Measurements from ENCODE around the gene KHDC1. TPM values are rescaled to one million over a fixed set of nuclear protein-coding genes. Genes with fewer than 3 reads are reported as not detected.

KHDC1 gene
- total and polyA plus RNA-seq, 8 donors = 0.62 to 18.7 (median 1.8) TPM; not detected in 1

DNA sequence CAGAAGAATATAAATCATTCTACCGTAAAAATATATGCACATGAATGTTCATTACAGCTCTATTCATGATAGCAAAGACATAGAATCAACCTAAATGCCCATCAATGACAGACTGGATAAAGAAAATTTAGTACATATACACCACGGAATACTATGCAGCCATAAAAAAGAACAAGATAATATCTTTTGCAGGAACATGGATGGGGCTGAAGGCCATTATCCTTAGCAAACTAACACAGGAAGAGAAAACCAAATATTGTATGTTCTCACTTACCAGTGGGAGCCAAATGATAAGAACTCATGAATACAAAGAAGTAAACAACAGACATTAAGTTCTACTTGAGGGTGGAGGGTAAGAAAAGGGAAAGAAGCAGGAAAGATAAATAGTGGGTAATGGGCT is 46.1 kb downstream of the KHDC1 start:
- intact Hi-C loops (cut with DNase I; ENCODE audit: low total_unique reads) = no loop called here
- Histone ChIP-seq H3K27me3 (no peaks in the 10 kb centered on the region), H3K36me3 (no peaks in the 10 kb centered on the region), H3K27ac (no peak overlapping the region), H3K9me3 (no peaks in the 10 kb centered on the region), H3K4me1 (no peaks in the 10 kb centered on the region), H3K4me3 (no peak overlapping the region)
- 94 to 95% (median 95%) methylated on average over 2 of the region's 2 CpGs for WGBS, 5 donors
- TF ChIP-seq, protein P1, sequence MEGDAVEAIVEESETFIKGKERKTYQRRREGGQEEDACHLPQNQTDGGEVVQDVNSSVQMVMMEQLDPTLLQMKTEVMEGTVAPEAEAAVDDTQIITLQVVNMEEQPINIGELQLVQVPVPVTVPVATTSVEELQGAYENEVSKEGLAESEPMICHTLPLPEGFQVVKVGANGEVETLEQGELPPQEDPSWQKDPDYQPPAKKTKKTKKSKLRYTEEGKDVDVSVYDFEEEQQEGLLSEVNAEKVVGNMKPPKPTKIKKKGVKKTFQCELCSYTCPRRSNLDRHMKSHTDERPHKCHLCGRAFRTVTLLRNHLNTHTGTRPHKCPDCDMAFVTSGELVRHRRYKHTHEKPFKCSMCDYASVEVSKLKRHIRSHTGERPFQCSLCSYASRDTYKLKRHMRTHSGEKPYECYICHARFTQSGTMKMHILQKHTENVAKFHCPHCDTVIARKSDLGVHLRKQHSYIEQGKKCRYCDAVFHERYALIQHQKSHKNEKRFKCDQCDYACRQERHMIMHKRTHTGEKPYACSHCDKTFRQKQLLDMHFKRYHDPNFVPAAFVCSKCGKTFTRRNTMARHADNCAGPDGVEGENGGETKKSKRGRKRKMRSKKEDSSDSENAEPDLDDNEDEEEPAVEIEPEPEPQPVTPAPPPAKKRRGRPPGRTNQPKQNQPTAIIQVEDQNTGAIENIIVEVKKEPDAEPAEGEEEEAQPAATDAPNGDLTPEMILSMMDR (IDR thresholded peaks at IDR 0.05) = no peak
- TF ChIP-seq POLR2AphosphoS5 (IDR thresholded peaks at IDR 0.05) = no peak
- no peak for TF ChIP-seq POLR2A (IDR thresholded peaks at IDR 0.05)
- TF ChIP-seq EP300 (IDR thresholded peaks at IDR 0.05) = no peak
- no peak for DNase-seq

DNA sequence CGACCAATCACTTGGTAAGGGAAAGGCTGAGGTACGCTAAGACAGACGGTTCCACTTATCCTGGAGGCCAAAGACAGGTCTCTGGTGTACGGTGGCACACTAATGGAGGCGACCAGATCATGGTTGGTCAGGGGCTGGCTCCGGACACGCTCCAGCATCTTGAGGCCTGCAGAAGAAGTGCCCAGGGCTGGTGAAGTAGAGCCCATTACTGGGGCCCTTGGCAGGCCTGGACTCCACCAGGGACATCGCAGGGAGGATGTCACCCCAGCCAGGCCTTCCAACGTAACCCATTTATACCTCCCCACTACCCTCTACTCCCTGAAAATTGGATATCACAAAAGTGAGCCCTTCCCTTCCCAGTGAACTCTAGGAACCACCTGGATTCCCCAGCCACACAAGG is 53.9 kb downstream of the KHDC1 start:
- no peaks in the 10 kb centered on the region for H3K27me3 ChIP-seq
- DNase-seq = no peak
- no peaks in the 10 kb centered on the region for H3K36me3 ChIP-seq
- H3K4me3 ChIP-seq = no peak overlapping the region
- TF ChIP-seq EP300 (IDR thresholded peaks at IDR 0.05) = no peak
- TF ChIP-seq, protein P1 (IDR thresholded peaks at IDR 0.05) = no peak
- TF ChIP-seq POLR2AphosphoS5 (IDR thresholded peaks at IDR 0.05) = no peak
- no peak for TF ChIP-seq POLR2A (IDR thresholded peaks at IDR 0.05)
- no peaks in the 10 kb centered on the region for H3K9me3 ChIP-seq
- H3K4me1 ChIP-seq = no peaks in the 10 kb centered on the region
- intact Hi-C loops (cut with DNase I; ENCODE audit: low total_unique reads) = no loop called here
- WGBS, 5 donors = 66 to 97% (median 77%) methylated on average over 9 of the region's 9 CpGs
- no peak overlapping the region for H3K27ac ChIP-seq

DNA sequence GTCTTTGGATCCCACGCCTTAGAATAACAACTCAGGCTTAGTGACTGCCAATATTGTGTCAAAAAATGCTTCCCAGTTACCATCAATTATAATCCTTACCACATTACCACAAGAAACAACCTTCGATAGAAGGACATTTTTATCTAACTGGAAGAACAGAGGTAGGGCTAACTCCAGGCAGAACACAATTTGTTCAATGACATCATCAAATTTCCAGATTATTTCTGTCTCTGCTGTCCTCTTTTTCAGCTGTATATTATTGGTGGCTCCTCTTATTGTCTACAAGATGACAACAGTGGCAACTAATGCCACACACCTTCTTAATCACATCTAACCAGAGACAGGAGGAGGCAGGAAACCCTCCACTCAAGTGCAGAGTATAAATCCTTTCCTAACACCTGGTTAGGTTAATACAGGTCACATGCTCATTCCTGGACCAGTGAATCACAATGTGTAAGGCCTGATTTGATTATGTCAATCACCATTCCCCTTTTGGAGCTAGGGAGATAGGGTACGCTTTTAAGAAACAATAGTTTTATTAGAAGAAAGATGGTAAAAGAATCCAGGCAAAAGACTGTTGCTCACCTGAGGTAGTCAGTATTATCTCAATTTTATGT is 55.7 kb downstream of the KHDC1 start:
- TF ChIP-seq POLR2A (IDR thresholded peaks at IDR 0.05) = no peak
- TF ChIP-seq, protein P1 (IDR thresholded peaks at IDR 0.05) = no peak
- no peak for TF ChIP-seq EP300 (IDR thresholded peaks at IDR 0.05)
- no peak for TF ChIP-seq POLR2AphosphoS5 (IDR thresholded peaks at IDR 0.05)
- Histone ChIP-seq H3K4me3 (no peak overlapping the region), H3K27me3 (no peaks in the 10 kb centered on the region), H3K27ac (no peak overlapping the region), H3K9me3 (no peaks in the 10 kb centered on the region), H3K4me1 (no peaks in the 10 kb centered on the region), H3K36me3 (no peaks in the 10 kb centered on the region)
- DNase-seq = no peak
- WGBS, 5 donors = 57 to 67% (median 62%) methylated on average over 3 of the region's 3 CpGs
- intact Hi-C loops (cut with DNase I; ENCODE audit: low total_unique reads) = no loop called here

DNA sequence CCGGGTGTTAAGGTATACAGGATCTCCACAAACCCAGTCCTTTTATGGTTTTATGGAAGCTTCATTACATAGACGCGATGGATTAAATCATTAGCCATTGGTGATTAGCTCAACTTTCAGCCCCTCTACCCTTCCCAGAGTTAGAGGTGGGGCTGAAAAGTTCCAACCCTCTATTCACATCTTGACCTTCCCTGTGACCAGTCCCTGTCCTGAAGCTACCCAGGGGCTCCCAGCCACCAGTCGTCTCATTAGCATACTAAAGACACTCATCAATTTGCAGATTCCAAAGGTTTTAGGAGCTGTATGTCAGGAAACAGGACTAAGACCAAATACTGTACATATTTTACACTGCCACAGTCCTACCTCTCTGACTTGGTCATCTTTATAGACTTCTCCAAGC is 58.7 kb downstream of the KHDC1 start:
- no peaks in the 10 kb centered on the region for H3K36me3 ChIP-seq
- intact Hi-C loops (cut with DNase I; ENCODE audit: low total_unique reads) = no loop called here
- no peak overlapping the region for H3K4me3 ChIP-seq
- no peaks in the 10 kb centered on the region for H3K27me3 ChIP-seq
- H3K9me3 ChIP-seq = no peaks in the 10 kb centered on the region
- TF ChIP-seq POLR2A (IDR thresholded peaks at IDR 0.05) = no peak
- no peak for TF ChIP-seq POLR2AphosphoS5 (IDR thresholded peaks at IDR 0.05)
- TF ChIP-seq, protein P1 (IDR thresholded peaks at IDR 0.05) = no peak
- no peak for TF ChIP-seq EP300 (IDR thresholded peaks at IDR 0.05)
- H3K4me1 ChIP-seq = no peaks in the 10 kb centered on the region
- 78 to 89% (median 86%) methylated on average over 4 of the region's 4 CpGs for WGBS, 5 donors
- H3K27ac ChIP-seq = no peak overlapping the region
- DNase-seq = no peak
